Endothelial cell of umbilical vein (primary cell): Measurements from ENCODE around the gene DNM2.

Source experiments
- CTCF ChIP-seq, 2 donors: IDR thresholded peaks; 1 replicate in 1 of 2; 2 replicates in 1 of 2; pipeline ENCODE4 v1.5.1; 2011; ENCODE audit warnings: low read length in 2 of 2, mild to moderate bottlenecking in 2 of 2, moderate library complexity in 2 of 2, control low read depth in 1 of 2, inconsistent platforms in 1 of 2, low read depth in 1 of 2; ENCODE audit not compliant: insufficient read depth in 1 of 2; ENCODE audit errors: extremely low read depth in 1 of 2
- EZH2 ChIP-seq: IDR thresholded peaks from 2 replicates; pipeline ENCODE4 v1.6.1; 2012; ENCODE audit warnings: borderline replicate concordance, low read depth, mild to moderate bottlenecking, moderate library complexity, low read length, inconsistent platforms; ENCODE audit not compliant: severe bottlenecking
- GATA2 ChIP-seq: IDR thresholded peaks from 2 replicates; pipeline ENCODE4 v1.7.0; 2011; ENCODE audit warnings: low read depth, mild to moderate bottlenecking, moderate library complexity, mixed read lengths, low read length; ENCODE audit not compliant: insufficient read length, insufficient read depth
- JUN ChIP-seq: IDR thresholded peaks from 2 replicates; pipeline ENCODE4 v1.6.1; 2011; ENCODE audit warnings: borderline replicate concordance, low read depth; ENCODE audit not compliant: insufficient read length, insufficient read depth
- MYC ChIP-seq: IDR thresholded peaks from one replicate; pipeline ENCODE4 v1.6.1; 2011; ENCODE audit warnings: mild to moderate bottlenecking, low read depth, low read length
- POLR2A ChIP-seq: IDR thresholded peaks from 2 replicates; pipeline ENCODE4 v1.6.1; 2012; ENCODE audit warnings: low read depth, mild to moderate bottlenecking, control low read depth, low read length
- POLR2AphosphoS5 ChIP-seq: IDR thresholded peaks from 2 replicates; pipeline ENCODE4 v1.6.1; 2012; ENCODE audit warnings: low read depth, mild to moderate bottlenecking, control low read depth, low read length, moderate library complexity; ENCODE audit not compliant: insufficient read depth

- peak in 1 of 2 donors; percentile 25 for TF ChIP-seq CTCF (IDR thresholded peaks at IDR 0.05; ENCODE audit: extremely low read depth in 1 of 2, insufficient read depth in 1 of 2, low read depth in 1 of 2, low read length in 2 of 2)
- no peak for TF ChIP-seq EZH2
- TF ChIP-seq POLR2AphosphoS5, result no peak
- TF ChIP-seq MYC, result no peak
- no peak for TF ChIP-seq GATA2
- TF ChIP-seq POLR2A, result peak; percentile 26
- TF ChIP-seq JUN, result no peak
Measured at GRCh38 chr19:10871711-10872545, 154.0 kb downstream of the DNM2 start.
